Epithelial cell of proximal tubule (primary cell): ENCODE data around the gene TIAM2. TPM values are rescaled to one million over a fixed set of nuclear protein-coding genes. Genes with fewer than 3 reads are reported as not detected.

Experiments used
- DNase-seq: peaks from one replicate; pipeline ENCODE4 v3.0.0-alpha.2; 2011; ENCODE audit warnings: low read depth
- H3K4me3 ChIP-seq: 2 replicates; pipeline ENCODE4 v1.5.1; 2011; ENCODE audit warnings: low read depth, mild to moderate bottlenecking, low read length
- total RNA-seq: library from RNA; depleted of rRNA; stranded (reverse); fragments of >200 nt; gene quantifications from 2 replicates; pipeline ENCODE4 v1.2.3, GENCODE V29; 2015
- TF ChIP-seq, protein P1 (sequence below): conservative IDR thresholded peaks from 2 replicates; pipeline ENCODE4 v1.5.1; 2012; ENCODE audit warnings: low read depth, mild to moderate bottlenecking, low read length

TIAM2 gene
- total RNA-seq, 1 donor from 2014 or later, result 9.9 TPM

DNA sequence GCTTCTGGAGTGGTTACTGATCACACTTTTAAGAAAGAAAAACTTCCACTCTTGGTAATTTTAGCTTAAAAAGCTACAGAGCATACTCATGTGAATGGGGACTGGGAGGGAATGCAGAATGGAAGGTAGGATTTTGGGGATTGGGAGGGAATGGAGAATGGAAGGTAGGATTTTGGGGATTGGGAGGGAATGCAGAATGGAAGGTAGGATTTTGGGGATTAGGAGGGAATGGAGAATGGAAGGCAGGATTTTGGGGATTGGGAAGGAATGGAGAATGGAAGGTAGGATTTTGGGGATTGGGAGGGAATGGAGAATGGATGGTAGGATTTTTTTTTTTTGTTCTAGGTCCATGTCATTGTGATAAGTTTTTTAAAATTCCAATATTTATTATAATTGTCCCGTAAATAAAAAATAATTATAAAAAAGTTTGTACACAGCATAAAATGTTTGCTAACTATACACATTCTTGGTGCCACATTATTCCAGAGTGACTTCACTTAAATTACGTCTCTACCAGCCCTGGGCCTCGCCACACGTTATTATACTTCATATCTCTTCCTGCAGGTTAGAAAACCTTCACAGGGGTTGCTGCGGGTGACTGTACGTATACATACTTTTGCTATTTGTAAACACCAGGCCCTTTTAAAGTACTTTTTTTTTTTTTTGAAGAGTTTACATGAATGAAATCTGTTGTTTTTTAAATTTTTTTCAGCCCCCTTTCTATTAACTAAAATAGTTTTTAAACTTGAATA lies 127.3 kb downstream of the TIAM2 start:
- TF ChIP-seq, protein P1, sequence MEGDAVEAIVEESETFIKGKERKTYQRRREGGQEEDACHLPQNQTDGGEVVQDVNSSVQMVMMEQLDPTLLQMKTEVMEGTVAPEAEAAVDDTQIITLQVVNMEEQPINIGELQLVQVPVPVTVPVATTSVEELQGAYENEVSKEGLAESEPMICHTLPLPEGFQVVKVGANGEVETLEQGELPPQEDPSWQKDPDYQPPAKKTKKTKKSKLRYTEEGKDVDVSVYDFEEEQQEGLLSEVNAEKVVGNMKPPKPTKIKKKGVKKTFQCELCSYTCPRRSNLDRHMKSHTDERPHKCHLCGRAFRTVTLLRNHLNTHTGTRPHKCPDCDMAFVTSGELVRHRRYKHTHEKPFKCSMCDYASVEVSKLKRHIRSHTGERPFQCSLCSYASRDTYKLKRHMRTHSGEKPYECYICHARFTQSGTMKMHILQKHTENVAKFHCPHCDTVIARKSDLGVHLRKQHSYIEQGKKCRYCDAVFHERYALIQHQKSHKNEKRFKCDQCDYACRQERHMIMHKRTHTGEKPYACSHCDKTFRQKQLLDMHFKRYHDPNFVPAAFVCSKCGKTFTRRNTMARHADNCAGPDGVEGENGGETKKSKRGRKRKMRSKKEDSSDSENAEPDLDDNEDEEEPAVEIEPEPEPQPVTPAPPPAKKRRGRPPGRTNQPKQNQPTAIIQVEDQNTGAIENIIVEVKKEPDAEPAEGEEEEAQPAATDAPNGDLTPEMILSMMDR, result no peak
- DNase-seq, result no peak
- no peak overlapping the region for H3K4me3 ChIP-seq

- TF ChIP-seq, protein P1, result no peak
- no peak overlapping the region for H3K4me3 ChIP-seq
- no peak for DNase-seq
These were observed 128.4 kb downstream of the TIAM2 start for GRCh38 chr6:155123520-155123919.

- TF ChIP-seq, protein P1, result no peak
- H3K4me3 ChIP-seq, result no peak overlapping the region
- DNase-seq, result no peak
These were observed 130.8 kb downstream of the TIAM2 start for GRCh38 chr6:155125906-155126305.

- TF ChIP-seq, protein P1, result no peak
- no peak overlapping the region for H3K4me3 ChIP-seq
- DNase-seq, result no peak
These were observed 131.8 kb downstream of the TIAM2 start for GRCh38 chr6:155126727-155127439.

DNA sequence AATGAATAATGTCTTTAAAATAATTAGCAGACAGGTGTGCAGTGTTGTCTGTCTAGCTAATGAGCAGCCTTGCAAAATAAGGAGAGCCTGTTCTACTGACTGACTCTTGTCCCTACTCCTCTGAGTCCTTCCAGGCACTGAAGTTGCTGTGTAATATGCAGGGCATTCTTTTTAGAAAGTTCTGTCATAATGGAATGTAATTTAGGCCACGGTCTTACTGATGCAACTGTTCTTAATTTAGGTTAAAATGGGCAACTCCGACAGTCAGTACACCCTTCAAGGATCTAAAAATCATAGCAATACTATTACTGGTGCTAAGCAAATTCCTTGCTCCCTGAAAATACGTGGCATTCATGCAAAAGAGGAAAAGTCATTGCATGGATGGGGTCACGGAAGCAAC lies 133.9 kb downstream of the TIAM2 start:
- DNase-seq, result no peak
- TF ChIP-seq, protein P1, result no peak
- H3K4me3 ChIP-seq, result no peak overlapping the region

DNA sequence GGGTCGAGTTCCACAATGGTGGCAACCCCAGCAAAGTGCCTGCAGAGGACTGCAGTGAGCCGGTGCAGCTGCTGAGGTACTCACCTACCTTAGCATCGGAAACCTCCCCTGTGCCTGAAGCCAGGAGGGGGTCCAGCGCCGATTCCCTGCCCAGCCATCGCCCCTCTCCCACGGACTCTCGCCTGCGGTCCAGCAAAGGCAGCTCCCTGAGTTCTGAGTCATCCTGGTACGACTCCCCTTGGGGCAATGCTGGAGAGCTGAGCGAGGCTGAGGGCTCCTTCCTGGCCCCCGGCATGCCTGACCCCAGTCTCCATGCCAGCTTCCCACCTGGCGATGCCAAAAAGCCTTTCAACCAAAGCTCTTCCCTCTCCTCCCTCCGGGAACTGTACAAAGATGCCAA lies 134.6 kb downstream of the TIAM2 start:
- TF ChIP-seq, protein P1, result no peak
- no peak for DNase-seq
- no peak overlapping the region for H3K4me3 ChIP-seq
